IMR-90 (cell line): Measurements from ENCODE around the gene NOL9. TPM values are rescaled to one million over a fixed set of nuclear protein-coding genes. Genes with fewer than 3 reads are reported as not detected.

ENCODE experiments used
- ATAC-seq: fragments of 200-7000 bp; cut with Tn5 transposase; 2 replicates; pipeline ENCODE4 v1.9.1; 2020; ENCODE audit warnings: low read depth, mild to moderate bottlenecking, moderate library complexity
- BruUV-seq: library from RNA; stranded (reverse); fragments of 400-500 nt; replicated peaks from 2 replicates; lab custom pipeline; 2021; lab: Mats Ljungman, UMichigan
- CTCF ChIA-PET: fragments of 300-600 bp; formaldehyde crosslinking; extraction: SDS; loops from one replicate; lab custom pipeline; 2021; ENCODE audit warnings: antibody characterized with exemption; lab: Yijun Ruan, JAX
- POLR2A ChIA-PET: fragments of 300-600 bp; sonication (Branson Sonifier 250); formaldehyde crosslinking; loops from one replicate; lab custom pipeline; 2022; ENCODE audit warnings: antibody characterized with exemption; ENCODE audit not compliant: unreplicated experiment; lab: Charles Lee
- DNase-seq: peaks from one replicate; pipeline ENCODE4 v3.0.0; 2013
- H2AFZ ChIP-seq: replicated peaks from 2 replicates; pipeline ENCODE3; 2013; ENCODE audit warnings: low read length, mild to moderate bottlenecking; ENCODE audit not compliant: poor library complexity
- H2AK5ac ChIP-seq: 2 replicates; pipeline ENCODE4 v1.6.1; 2013; ENCODE audit warnings: low read depth, low read length, inconsistent platforms
- H2AK9ac ChIP-seq: replicated peaks from 2 replicates; pipeline ENCODE3; 2013; ENCODE audit warnings: mild to moderate bottlenecking, low read depth, low read length, moderate library complexity; ENCODE audit not compliant: poor library complexity
- H2BK120ac ChIP-seq: 2 replicates; pipeline ENCODE4 v1.6.1; 2013; ENCODE audit warnings: low read depth, low read length, inconsistent platforms
- H2BK15ac ChIP-seq: 3 replicates; pipeline ENCODE4 v1.6.1; 2013; ENCODE audit warnings: low read depth, low read length, inconsistent platforms
- H2BK20ac ChIP-seq: 2 replicates; pipeline ENCODE4 v1.6.1; 2013; ENCODE audit warnings: low read depth, mild to moderate bottlenecking, inconsistent platforms, low read length, moderate library complexity
- H2BK5ac ChIP-seq: 2 replicates; pipeline ENCODE4 v1.6.1; 2013; ENCODE audit warnings: mild to moderate bottlenecking, low read depth, low read length, inconsistent platforms; ENCODE audit not compliant: poor library complexity, severe bottlenecking
- H3K14ac ChIP-seq: replicated peaks from 2 replicates; pipeline ENCODE4 v1.6.1; 2013; ENCODE audit warnings: low read depth, low read length, inconsistent platforms
- H3K18ac ChIP-seq: 2 replicates; pipeline ENCODE4 v1.6.1; 2013; ENCODE audit warnings: low read depth, low read length, control low read depth
- H3K23ac ChIP-seq: 2 replicates; pipeline ENCODE4 v1.6.1; 2013; ENCODE audit warnings: low read depth, low read length, inconsistent platforms
- H3K27ac ChIP-seq: 2 replicates; pipeline ENCODE4 v1.5.1; 2013; ENCODE audit warnings: mild to moderate bottlenecking, control low read depth, low read length; ENCODE audit not compliant: insufficient read depth
- H3K27me3 ChIP-seq: 2 replicates; pipeline ENCODE4 v1.6.1; 2013; ENCODE audit warnings: low read length; ENCODE audit not compliant: control insufficient read depth, insufficient read depth
- H3K36me3 ChIP-seq: 2 replicates; pipeline ENCODE4 v1.6.1; 2013; ENCODE audit warnings: low read length, mixed read lengths; ENCODE audit not compliant: control insufficient read depth, insufficient read depth
- H3K4ac ChIP-seq: 2 replicates; pipeline ENCODE4 v1.6.1; 2013; ENCODE audit warnings: low read depth, low read length, inconsistent platforms
- H3K4me1 ChIP-seq: 2 replicates; pipeline ENCODE4 v1.6.1; 2013; ENCODE audit warnings: low read length, mixed read lengths; ENCODE audit not compliant: control insufficient read depth, insufficient read depth
- H3K4me2 ChIP-seq: 2 replicates; pipeline ENCODE4 v1.6.1; 2013; ENCODE audit warnings: low read depth, mild to moderate bottlenecking, control low read depth, low read length, moderate library complexity
- H3K4me3 ChIP-seq: 2 replicates; pipeline ENCODE4 v1.5.1; 2013; ENCODE audit warnings: low read depth, mild to moderate bottlenecking, control low read depth, low read length, moderate library complexity; ENCODE audit not compliant: insufficient read depth
- H3K56ac ChIP-seq: 2 replicates; pipeline ENCODE4 v1.6.1; 2013; ENCODE audit warnings: low read length, inconsistent platforms; ENCODE audit not compliant: insufficient read depth; ENCODE audit errors: extremely low read depth
- H3K79me1 ChIP-seq, 2 experiments: 2 replicates each; pipeline ENCODE4 v1.6.1; 2013; ENCODE audit warnings: low read length in 2 of 2, inconsistent platforms in 1 of 2, low read depth in 1 of 2
- H3K9ac ChIP-seq: 2 replicates; pipeline ENCODE4 v1.6.1; 2013; ENCODE audit warnings: low read depth, low read length, control low read depth
- H3K9me1 ChIP-seq: 2 replicates; pipeline ENCODE4 v1.6.1; 2013; ENCODE audit warnings: low read length, inconsistent platforms; ENCODE audit not compliant: insufficient read depth
- H3K9me3 ChIP-seq: 2 replicates; pipeline ENCODE4 v1.6.1; 2013; ENCODE audit warnings: low read length; ENCODE audit not compliant: control insufficient read depth, insufficient read depth
- H4K20me1 ChIP-seq: 2 replicates; pipeline ENCODE4 v1.6.1; 2013; ENCODE audit warnings: low read length, inconsistent platforms; ENCODE audit not compliant: insufficient read depth
- H4K5ac ChIP-seq: 2 replicates; pipeline ENCODE4 v1.6.1; 2013; ENCODE audit warnings: mild to moderate bottlenecking, low read depth, low read length, control low read depth
- H4K8ac ChIP-seq, 2 experiments: 2 replicates each; pipeline ENCODE4 v1.6.1; 2013; ENCODE audit warnings: low read depth in 2 of 2, low read length in 2 of 2, control low read depth in 1 of 2, inconsistent platforms in 1 of 2
- H4K91ac ChIP-seq: 2 replicates; pipeline ENCODE4 v1.6.1; 2013; ENCODE audit warnings: low read depth, low read length, inconsistent platforms; ENCODE audit not compliant: insufficient read depth
- BHLHE40 ChIP-seq: fragments of 150-350 bp; IDR thresholded peaks from 2 replicates; pipeline ENCODE4 v1.6.1; 2016; ENCODE audit warnings: mild to moderate bottlenecking, low read depth, low read length
- CEBPB ChIP-seq: IDR thresholded peaks from 2 replicates; pipeline ENCODE4 v1.6.1; 2012; ENCODE audit warnings: low read depth, low read length, improper control_type of control experiment
- CHD1 ChIP-seq: IDR thresholded peaks from 2 replicates; pipeline ENCODE4 v1.6.1; 2012; ENCODE audit warnings: low read depth, low read length, improper control_type of control experiment
- FOS ChIP-seq: fragments of 150-350 bp; IDR thresholded peaks from 2 replicates; pipeline ENCODE4 v1.6.1; 2016; ENCODE audit warnings: low read depth, low read length
- MAFK ChIP-seq: IDR thresholded peaks from 2 replicates; pipeline ENCODE4 v1.6.1; 2012; ENCODE audit warnings: low read depth, low read length, improper control_type of control experiment
- MAZ ChIP-seq: IDR thresholded peaks from 2 replicates; pipeline ENCODE4 v1.6.1; 2012; ENCODE audit warnings: low read depth, mild to moderate bottlenecking, low read length, improper control_type of control experiment, moderate library complexity, borderline replicate concordance
- MXI1 ChIP-seq: IDR thresholded peaks from 2 replicates; pipeline ENCODE4 v1.6.1; 2012; ENCODE audit warnings: low read depth, mild to moderate bottlenecking, low read length, moderate library complexity, borderline replicate concordance
- NFE2L2 ChIP-seq: fragments of 150-350 bp; IDR thresholded peaks from 2 replicates; pipeline ENCODE4 v1.6.1; 2016; ENCODE audit warnings: low read depth, mild to moderate bottlenecking, low read length
- POLR2A ChIP-seq: IDR thresholded peaks from 2 replicates; pipeline ENCODE4 v1.6.1; 2012; ENCODE audit warnings: mild to moderate bottlenecking, low read depth, low read length
- RAD21 ChIP-seq: IDR thresholded peaks from 2 replicates; pipeline ENCODE4 v1.6.1; 2012; ENCODE audit warnings: low read length, improper control_type of control experiment
- RCOR1 ChIP-seq: IDR thresholded peaks from 2 replicates; pipeline ENCODE4 v1.6.1; 2012; ENCODE audit warnings: mild to moderate bottlenecking, low read length, improper control_type of control experiment; ENCODE audit not compliant: insufficient replicate concordance
- RFX5 ChIP-seq: IDR thresholded peaks from 2 replicates; pipeline ENCODE4 v1.8.0; 2012; ENCODE audit warnings: low read depth, mild to moderate bottlenecking, low read length, moderate library complexity
- SMC3 ChIP-seq: fragments of 150-350 bp; IDR thresholded peaks from 2 replicates; pipeline ENCODE4 v1.6.1; 2016; ENCODE audit warnings: low read depth, mild to moderate bottlenecking, antibody characterized with exemption, low read length, moderate library complexity
- WGBS, 2 experiments: methylation state at CpG; one replicate each; pipeline versions ENCODE4 v1.1.5 to v1.1.7; 2013; ENCODE audit warnings: missing lambda C conversion rate in 2 of 2; ENCODE audit not compliant: insufficient read length in 1 of 2; ENCODE audit errors: extremely low coverage in 2 of 2; 5-methylcytosine and 5-hydroxymethylcytosine counted together
- dilution Hi-C: fragments of 300-500 bp; cut with HindIII; formaldehyde crosslinking; loops from one replicate; pipeline ENCODE4 v1.14.3; 2018; ENCODE audit warnings: low sequenced_read_pairs; ENCODE audit not compliant: unreplicated experiment
- in situ Hi-C: fragments of 300-500 bp; cut with MboI; formaldehyde crosslinking; loops from 3 replicates; pipeline ENCODE4 v1.14.3; 2019; ENCODE audit warnings: low sequenced_read_pairs, inconsistent platforms, mixed read lengths
- intact Hi-C: fragments of 100-400 bp; cut with micrococcal nuclease; formaldehyde crosslinking; loops from 2 replicates; pipeline ENCODE4 v1.10.0; 2022
- polyA plus RNA-seq, 3 experiments: library from polyadenylated mRNA; depleted of rRNA; stranded (reverse); fragments of >200 nt; gene quantifications; 2 replicates each; pipeline ENCODE4 v1.2.3, GENCODE V29; 2012; ENCODE audit warnings: low replicate concordance in 1 of 3
- total RNA-seq: library from RNA; depleted of rRNA; stranded (reverse); fragments of >200 nt; gene quantifications from 2 replicates; pipeline ENCODE4 v1.2.3, GENCODE V29; 2012
- TF ChIP-seq, protein P1 (sequence below): conservative IDR thresholded peaks from 2 replicates; pipeline ENCODE4 v1.5.1; 2012; ENCODE audit warnings: mild to moderate bottlenecking, low read depth, low read length, improper control_type of control experiment
- TF ChIP-seq, protein P2 (sequence below): fragments of 150-350 bp; IDR thresholded peaks from 2 replicates; pipeline ENCODE4 v1.6.1; 2016; ENCODE audit warnings: low read depth, mild to moderate bottlenecking, low read length, moderate library complexity, borderline replicate concordance

NOL9 gene
- total and polyA plus RNA-seq, 2 of the 4 experiments (the other 2 are of a cell fraction), result 13.0 to 19.2 TPM

DNA sequence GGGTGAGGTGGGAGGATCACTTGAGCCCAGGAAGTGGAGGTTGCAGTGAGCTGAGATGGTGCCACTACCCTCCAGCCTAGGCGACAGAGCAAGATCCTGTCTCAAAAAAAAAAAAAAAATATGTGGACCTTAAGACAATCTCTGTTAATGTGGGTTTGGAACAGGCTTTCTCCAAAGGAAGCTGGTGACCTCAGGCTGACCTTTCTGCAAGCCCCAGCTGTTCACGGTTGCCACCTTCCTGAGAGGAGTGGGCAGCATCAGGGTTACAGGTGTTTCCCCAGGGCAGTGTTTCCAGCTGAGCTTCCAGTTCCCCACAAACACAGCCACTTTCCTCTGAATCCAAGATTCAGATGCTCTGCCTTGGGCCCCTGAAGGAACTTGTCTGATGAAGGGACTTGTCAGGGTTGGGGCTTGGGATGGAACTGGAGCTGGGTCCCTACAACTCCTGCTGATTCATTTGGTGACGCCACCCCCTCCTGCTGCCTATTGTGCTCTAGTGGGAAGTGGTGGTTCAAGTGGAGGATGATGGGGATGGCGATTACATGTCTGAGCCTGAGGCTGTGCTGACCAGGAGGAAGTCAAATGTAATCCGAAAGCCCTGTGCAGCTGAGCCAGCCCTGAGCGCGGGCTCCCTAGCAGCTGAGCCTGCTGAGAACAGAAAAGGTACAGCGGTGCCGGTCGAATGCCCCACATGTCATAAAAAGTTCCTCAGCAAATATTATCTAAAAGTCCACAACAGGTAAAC is 27.4 kb upstream of the NOL9 start:
- H3K9me3 ChIP-seq, result no peaks in the 10 kb centered on the region
- no peak overlapping the region for H3K9ac ChIP-seq
- H3K4me1 ChIP-seq, result peaks cover 11% of the 10 kb centered on the region
- no peak overlapping the region for H3K56ac ChIP-seq
- H3K18ac ChIP-seq, result no peak overlapping the region
- intact Hi-C loops (no loop called here), dilution Hi-C loops (no loop called here), in situ Hi-C loops (no loop called here)
- H4K91ac ChIP-seq, result no peak overlapping the region
- ChIA-PET CTCF (interaction anchor here (0.5 to 0.7 kb wide), 3 partner anchors 8 to 21 kb away, joined by 3 to 6 read pairs (median 5); no protein-coding TSS in a partner anchor), POLR2A (no interaction called here)
- H3K14ac ChIP-seq, result no peak overlapping the region
- H2AK9ac ChIP-seq, result peak overlapping the region; percentile 1
- H4K8ac ChIP-seq, result no peak overlapping the region
- WGBS, 2 experiments, result 100% methylated on average over 1 of the region's 10 CpGs; no CpG with 5 or more reads in 1 of the 2 experiments
- ATAC-seq (no peak), DNase-seq (no peak)
- no peak overlapping the region for H3K4me2 ChIP-seq
- H3K36me3 ChIP-seq, result 0 out of 2 replicates have a peak, but pooled peaks cover 3% of the 10 kb centered on the region
- H3K27me3 ChIP-seq, result no peaks in the 10 kb centered on the region
- H2BK15ac ChIP-seq, result no peak overlapping the region
- no peak overlapping the region for H2AK5ac ChIP-seq
- no peak overlapping the region for H3K27ac ChIP-seq
- H3K4me3 ChIP-seq, result no peak overlapping the region
- no peak overlapping the region for H3K23ac ChIP-seq
- H3K4ac ChIP-seq, result no peak overlapping the region
- no TSS peak for BruUV-seq
- no peak overlapping the region for H2BK5ac ChIP-seq
- no peak overlapping the region for H4K5ac ChIP-seq
- H2AFZ ChIP-seq, result no peak overlapping the region
- H2BK120ac ChIP-seq, result no peak overlapping the region
- H3K9me1 ChIP-seq, result peaks cover 17% of the 10 kb centered on the region
- peaks cover 15 to 43% of the 10 kb centered on the region in 2 experiments for H3K79me1 ChIP-seq
- peaks cover 15% of the 10 kb centered on the region for H4K20me1 ChIP-seq
- no peak overlapping the region for H2BK20ac ChIP-seq
- TF ChIP-seq RFX5 (no peak), RCOR1 (no peak), CEBPB (no peak), RAD21 (no peak), CHD1 (no peak), POLR2A (no peak), MXI1 (no peak), SMC3 (no peak), FOS (no peak), NFE2L2 (no peak), MAFK (no peak), BHLHE40 (no peak), MAZ (no peak)
- TF ChIP-seq, protein P1, sequence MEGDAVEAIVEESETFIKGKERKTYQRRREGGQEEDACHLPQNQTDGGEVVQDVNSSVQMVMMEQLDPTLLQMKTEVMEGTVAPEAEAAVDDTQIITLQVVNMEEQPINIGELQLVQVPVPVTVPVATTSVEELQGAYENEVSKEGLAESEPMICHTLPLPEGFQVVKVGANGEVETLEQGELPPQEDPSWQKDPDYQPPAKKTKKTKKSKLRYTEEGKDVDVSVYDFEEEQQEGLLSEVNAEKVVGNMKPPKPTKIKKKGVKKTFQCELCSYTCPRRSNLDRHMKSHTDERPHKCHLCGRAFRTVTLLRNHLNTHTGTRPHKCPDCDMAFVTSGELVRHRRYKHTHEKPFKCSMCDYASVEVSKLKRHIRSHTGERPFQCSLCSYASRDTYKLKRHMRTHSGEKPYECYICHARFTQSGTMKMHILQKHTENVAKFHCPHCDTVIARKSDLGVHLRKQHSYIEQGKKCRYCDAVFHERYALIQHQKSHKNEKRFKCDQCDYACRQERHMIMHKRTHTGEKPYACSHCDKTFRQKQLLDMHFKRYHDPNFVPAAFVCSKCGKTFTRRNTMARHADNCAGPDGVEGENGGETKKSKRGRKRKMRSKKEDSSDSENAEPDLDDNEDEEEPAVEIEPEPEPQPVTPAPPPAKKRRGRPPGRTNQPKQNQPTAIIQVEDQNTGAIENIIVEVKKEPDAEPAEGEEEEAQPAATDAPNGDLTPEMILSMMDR, result no peak
- TF ChIP-seq, protein P2, sequence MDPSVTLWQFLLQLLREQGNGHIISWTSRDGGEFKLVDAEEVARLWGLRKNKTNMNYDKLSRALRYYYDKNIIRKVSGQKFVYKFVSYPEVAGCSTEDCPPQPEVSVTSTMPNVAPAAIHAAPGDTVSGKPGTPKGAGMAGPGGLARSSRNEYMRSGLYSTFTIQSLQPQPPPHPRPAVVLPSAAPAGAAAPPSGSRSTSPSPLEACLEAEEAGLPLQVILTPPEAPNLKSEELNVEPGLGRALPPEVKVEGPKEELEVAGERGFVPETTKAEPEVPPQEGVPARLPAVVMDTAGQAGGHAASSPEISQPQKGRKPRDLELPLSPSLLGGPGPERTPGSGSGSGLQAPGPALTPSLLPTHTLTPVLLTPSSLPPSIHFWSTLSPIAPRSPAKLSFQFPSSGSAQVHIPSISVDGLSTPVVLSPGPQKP, result no peak
